ENCODE measurements around the gene ERICH2.
A peak's percentile ranks its signal among the peaks of the same experiment; 100 is the strongest.
"Not testable (repeated sequence)": the region's sequence is repeated elsewhere in the genome, so short reads cannot be mapped to it uniquely, and the experiment has no call there.

ERICH2 gene, protein sequence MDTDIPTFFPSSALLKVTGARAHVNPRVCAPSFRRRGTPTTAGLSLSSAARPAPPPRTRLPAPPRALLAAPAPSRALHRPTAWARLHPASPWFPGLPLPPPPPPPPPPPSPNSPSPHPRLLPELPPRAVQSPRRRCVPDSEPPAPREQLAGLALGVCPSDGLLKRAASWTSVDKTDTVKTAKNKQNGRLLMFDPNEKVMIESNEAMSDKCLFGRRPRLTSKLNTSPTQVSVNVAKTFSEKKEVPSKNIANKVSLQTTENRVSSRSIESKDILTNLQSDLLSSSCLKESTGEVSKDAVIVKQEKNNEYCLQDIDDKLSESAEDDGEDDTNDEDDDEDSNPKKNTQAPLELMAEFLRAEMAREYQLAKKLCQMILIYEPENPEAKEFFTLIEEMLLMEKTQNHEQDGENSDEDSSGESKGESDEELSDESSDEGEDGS

DNA sequence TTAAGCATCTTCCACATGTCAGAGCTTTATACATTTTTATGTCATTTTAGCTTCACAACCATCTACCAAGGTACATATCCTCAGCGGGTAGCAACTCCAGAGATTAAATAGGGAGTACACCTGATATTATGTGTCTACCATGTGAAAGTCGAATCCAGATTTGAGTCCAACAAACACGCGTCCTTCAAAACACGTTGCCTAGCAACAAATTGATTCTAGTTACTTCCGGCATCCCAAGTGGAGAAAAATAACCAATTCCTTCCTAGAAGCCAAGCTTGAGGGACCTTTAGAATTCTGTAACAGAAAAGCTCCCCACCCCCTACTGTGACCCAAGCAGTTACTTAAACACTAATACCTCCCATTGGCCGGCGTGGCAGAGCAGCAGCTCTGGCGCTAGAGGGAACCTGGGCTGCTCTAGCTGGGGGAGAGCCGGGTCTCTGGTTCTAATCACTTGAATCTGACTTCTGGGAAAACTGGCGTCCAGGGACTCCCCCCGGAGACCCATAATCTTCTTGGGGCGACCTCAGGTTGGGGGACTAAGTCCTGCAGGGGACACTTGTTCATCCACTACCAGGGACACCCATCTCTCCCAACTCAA is at the start of gene ERICH2:
Gene ERICH2 (plus strand): TSS at position 371 of the 598 bp plus-strand sequence. CDS start 304 bp downstream, outside the sequence.
- DNase-seq, result peak; percentile 42

DNA sequence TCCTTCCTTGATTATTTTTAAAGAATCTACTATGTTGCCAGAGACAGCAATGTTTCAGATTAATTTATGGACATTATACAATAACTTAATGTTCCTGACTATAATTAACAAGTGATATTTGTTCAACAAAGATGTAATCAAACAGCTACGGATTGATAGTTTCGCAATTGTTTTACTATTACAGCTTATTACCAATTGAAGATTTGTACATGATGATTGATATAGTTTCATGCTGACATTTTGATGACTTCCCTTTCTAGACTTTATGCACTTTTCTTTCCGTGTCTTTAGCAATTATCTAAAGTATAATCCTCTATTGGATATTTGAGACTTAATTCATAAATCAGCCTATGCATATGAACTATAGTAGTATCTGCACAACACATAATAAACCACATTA is 48.5 kb upstream of the ERICH2 start:
- no peak for DNase-seq

DNA sequence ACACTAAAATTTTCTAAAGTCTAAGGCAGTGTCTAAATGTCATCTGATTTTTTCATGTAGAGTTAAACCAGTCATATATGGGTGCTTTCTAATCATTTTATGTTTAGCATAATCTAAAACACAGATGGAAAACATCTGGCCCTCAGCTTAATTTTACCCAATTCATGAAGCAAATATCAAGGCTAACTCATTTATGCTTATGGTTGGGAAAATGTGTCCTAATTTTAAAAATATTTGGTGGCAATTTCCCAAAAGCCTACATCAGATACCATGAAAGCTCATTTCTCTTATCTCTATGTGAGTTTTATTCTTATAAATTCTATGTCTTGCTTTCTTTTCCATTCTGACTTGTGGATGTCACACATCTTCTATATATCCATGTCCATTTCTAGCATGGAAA is 47.9 kb upstream of the ERICH2 start:
- DNase-seq, result no peak

DNA sequence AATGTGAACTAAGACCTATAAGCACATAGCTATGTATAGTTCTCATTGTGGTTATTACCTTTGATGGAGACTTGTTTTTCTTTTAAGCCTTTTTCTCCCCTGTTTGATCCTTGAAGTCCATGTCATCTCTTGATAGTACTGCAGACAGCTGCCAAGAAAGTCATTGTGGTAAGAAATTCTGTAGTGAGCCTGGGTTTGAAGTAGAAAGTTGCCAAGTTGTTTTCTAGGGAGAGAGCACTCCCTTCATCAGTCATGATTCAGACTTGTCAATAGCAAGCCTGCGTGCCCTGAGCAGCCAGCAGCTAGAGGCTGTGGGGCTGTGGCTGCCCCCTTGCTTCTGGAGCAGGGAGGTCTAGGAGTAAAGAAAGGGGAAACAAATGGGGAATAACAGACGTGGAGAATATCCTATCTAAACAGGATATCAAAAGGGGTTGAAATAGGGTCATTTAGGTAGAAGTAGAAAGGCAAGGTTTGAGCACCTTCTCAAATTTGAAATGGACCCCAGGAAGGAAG is 46.7 kb upstream of the ERICH2 start:
- no peak for DNase-seq

DNA sequence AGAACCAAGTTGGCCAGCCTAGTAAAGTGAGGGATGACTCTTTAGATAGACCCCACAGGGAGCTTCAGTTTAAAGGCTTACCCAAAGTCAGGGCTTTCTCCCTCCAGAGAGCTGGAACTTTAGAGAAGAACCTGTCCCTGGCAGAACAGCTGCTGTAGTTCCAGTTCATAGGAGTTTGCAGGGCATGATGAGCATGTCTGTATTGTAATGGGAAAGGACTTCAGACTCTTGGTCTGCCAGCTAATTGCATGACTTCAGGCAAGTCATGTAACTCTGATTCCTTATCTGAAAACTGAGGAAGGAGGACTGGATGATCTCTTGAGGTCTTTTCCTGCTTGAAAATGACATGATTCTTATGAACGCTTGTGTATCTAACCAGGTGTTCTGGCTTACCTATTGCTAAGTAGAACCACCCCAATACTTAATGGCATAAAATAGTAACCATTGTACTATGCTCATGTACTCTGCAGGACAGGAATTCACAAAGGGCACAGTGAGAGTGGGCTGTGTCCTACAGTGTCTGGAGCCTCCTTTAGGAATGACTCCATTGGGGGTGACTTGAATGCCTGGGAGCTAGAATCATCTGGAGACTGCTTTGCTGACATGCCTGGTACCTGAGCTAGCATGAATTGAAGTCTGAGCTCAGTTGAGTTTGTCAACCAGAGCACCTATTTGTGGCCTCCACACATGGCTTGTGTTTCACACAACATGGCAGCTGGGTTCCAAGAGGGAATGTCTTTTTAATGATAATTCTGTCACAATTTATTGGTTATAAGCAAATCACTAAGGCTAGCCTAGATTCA is 36.2 kb upstream of the ERICH2 start:
- DNase-seq, result no peak

DNA sequence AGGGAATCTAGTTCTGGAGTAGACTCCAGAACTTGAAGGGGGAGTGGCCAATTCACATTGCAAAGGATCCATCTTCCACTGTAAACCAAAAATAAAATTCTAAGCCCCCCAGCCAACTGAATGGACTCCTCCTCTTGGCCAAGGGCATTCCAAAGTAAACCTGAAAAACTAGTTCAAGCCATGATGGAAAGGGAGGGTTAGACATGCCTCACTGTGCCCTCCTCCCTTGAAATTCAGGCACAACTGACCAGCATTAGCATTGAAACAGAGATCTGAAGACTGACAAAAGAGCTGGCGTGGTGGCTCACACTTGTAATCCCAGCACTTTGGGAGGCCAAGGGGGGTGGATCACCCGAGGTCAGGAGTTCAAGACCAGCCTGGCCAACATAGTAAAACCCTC is 35.6 kb upstream of the ERICH2 start:
- not testable (repeated sequence) for DNase-seq

DNA sequence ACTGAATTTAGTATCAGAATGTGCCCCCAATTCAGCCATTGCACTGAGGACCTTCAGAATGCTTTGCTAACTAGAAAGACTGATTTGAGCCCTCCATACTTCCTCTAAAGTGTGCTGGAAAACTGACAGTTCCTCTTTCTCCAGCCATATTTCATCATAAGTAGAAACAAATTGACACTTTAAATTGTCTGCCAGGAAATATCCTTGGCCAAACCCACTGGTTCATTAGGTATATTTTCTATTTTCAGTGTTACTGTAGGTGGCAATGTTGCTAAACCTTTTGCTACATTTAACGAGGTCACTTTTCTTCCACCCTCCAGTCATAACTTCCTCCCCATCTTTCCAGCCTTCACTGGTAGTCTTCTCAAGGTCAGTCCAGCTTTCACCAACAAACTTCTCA is 33.5 kb upstream of the ERICH2 start:
- DNase-seq, result no peak

DNA sequence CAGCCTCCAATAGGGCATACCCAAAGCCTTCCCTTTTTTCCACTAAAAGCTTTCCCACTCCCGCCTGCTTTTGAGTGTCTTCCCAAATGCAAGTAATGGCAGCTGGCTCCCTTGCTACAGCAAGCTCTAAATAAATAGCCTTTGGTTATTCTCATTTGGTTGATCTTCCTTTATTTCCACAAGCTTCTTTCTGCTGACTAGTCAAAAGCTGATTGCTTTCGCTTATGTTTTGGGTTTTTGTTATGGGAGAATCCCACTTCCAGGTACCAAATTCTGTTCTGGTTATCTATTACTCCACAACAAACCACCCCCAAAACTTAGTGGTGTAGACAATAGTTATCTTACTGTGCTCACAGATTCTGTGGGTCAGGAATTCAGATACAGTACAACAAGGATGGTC is 32.8 kb upstream of the ERICH2 start:
- DNase-seq, result no peak

DNA sequence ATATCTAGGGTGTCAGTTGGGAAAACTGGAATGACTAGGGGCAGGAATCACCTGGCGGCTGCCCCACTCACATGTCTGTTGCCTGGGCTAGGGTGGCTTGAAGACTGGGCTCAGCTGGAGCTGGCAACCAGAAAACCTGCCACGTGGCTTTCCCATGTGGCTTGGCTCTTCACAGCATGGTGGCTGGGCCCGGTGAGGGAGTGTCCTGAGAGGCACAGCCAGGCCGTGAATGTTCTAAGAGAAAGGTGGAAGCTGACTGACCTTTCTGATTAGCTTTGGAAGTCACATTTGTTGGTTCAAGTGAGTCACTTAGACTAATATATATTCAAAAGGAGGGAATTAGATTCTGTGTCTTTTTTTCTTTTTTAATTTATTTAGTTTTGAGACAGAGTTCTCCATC is 32.4 kb upstream of the ERICH2 start:
- DNase-seq, result no peak

DNA sequence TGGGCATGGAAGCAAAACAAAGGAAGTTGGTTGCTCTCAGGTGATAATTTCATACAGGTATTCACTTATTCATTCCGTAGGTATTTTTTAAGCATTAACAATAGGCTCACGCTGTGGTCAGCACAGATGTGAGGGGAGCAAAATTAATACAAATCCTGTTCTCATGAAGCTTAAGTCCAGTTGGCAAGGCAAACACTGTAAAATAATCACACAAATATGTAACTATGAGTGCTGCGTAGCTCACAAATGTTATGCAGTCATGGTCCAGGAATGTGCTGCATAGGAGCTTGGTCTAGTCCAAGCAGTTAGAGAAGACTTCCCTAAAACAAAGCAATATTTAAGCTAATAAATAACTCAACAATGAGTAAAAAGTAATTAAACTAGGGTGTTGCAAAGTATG is 31.1 kb upstream of the ERICH2 start:
- no peak for DNase-seq

DNA sequence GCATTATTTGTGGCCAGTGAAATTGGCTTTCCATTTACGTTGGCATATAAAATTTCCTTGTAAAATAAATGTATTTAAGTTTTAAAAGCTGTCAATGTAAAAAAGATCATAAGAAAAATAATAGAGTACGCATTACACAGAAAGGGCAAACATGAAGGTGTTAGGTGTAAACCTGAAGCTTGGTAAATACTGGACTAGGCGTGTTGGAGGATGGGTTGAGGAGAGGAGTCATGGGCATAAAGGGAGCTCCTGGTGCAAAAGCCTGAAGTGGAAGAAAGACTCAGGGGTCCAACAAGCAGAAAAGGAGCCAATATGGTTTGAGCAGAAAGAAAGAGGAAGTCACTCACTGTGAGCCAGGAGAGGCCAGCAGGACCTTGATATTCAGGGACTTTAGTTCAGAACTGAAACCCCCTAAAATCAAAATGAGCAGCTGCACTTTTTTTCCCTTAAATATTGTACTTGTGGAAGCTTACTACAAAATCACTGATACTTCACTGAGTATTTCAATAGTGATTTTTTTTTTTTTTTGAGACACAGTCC is 30.6 kb upstream of the ERICH2 start:
- no peak for DNase-seq

DNA sequence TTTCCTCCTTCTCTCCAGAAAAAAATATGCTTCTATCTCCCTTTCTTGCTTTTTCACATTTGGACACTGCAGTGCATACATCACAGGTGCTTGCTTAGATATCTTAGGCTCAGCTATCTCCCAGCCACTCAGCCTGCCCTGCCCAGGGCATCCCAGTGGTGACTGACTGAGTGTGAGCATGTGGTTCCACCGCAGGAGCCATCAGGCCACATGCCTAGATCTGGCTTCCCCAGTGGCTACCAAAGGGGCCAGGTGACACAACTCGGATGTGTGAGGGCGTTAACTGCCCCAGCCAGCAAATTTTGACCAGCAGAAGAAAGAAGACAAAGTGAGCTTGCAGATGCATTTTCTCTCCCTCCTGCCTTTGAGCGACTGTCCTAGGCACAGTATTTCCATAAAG is 29.5 kb upstream of the ERICH2 start:
- DNase-seq, result no peak

DNA sequence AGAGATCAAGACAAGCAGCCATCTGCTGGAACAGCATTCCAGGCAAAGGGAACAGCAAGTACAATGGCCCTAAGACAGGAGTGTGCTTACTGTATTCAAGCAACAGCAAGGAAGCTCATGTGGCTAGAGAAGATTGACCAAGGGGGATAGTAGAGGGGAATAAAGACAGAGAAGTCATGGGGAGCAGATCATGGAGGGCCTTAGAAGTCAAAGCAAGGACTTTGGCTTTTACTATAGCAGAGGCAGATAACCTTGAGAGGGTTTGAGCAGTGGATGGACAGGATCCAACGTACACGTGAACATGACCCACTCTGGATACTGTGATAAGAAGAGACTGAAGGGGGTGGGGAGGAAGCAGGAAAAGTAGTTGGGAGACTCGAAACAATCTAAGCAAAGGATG is 28.2 kb upstream of the ERICH2 start:
- no peak for DNase-seq

DNA sequence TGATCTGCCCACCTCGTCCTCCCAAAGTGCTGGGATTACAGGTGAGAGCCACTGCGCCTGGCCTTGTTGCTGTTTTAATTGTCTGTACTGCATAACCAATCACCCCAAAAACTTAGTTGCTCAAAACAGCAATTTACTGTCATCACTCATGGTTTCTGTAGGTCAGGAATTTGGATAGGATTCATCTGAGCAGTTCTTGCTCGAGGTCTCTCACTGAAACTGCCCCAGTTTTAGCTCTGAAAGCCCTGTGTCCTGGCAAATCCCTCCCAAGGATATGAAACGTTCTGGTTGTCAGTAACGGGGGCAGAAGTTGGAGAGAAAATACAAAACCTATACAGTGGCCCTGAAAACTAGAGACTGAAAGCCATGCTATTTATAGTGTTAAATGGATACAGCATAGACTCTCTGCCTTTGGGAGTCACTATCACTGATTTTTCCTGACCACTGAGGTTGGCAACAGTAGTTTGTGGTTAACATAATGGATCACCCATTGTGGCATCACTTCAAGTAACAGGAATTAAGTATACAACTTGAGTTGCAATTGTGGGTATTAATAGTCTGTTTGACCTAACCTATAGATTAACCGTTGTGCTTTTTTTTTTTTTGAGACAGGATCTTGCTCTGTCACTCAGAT is 27.2 kb upstream of the ERICH2 start:
- no peak for DNase-seq

DNA sequence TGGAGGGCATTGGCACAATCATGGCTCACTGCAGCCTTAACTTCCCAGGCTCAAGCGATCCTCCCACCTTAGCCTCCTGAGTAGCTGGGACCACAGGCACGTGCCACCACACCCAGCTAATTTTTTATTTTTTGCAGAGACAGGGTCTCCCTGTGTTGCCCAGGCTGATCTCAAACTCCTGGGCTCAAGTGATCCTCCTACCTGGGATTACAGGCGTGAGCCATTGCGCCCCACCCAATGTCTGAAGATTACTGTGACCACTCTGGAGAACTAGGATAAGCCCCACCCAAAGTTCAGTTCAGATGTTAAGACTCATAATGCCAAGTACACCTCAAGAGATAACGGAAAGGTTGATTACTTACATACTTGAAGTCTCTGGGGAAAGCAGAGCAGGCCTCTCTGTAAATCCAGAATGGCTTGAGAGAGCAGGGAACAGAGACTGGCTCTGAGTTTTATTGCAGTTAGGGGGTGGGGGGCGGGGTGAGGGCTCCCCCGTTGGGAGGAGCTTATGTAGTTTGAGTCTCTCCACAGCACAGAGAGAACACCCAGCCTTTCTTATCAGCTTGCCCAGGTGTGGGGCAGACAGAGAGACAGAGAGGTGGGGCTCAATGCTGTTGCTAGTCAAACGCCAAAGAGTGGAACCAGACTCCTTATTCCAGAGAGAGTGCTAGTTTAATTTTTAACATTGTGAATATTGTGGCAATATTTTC is 26.5 kb upstream of the ERICH2 start:
- DNase-seq, result no peak

DNA sequence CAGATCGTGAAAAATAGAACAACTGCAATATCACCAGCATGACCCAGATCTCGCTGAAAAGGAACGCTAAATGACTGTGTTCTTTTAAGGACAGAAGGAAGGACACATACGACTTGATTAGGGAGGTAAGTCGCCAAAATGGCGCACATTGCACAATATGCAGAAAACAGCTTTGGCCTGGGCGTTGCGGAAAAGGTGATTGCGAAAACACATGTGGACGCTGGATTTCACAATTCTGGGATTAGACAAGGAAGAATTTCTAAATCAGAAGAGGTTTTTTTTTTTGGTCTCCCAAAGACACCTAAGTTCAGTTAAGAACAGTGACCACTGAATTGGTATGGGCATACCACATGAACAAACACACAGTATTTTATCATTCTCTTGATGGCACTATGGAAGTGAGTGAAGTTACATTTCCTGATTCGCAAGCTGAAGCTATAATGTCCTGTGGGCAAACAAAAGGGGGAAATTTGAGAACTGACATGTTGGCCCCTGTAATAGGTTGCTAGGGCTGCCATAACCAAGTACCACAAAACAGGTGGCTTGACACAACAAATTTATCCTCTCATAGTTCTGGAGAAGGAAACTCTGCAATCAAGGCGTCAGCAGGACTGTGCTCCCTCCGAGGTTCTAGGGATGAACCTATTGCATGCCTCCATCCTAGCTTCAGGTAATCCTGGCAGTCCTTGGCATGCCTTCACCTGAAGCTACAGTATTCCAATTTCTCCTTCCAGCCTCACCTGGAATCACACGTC is 25.8 kb upstream of the ERICH2 start:
- no peak for DNase-seq

DNA sequence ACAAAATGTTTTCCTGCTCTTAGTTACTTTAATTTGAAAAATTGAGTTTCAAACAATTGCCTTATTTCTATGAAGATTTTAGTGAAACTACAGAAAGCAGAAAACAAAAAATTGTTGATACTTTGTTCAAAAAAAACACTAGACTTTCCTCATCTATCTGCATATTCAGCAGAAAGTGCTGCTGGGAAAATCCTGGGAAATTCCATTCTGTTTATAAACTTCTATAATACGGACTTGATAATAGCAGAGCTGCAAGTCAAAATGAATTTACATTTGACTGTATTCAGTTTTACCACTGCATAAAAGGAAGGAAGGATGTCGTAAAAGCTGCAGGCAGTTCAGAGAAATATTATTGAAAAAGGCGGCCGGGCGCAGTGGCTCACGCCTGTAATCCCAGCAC is 24.9 kb upstream of the ERICH2 start:
- DNase-seq, result no peak

DNA sequence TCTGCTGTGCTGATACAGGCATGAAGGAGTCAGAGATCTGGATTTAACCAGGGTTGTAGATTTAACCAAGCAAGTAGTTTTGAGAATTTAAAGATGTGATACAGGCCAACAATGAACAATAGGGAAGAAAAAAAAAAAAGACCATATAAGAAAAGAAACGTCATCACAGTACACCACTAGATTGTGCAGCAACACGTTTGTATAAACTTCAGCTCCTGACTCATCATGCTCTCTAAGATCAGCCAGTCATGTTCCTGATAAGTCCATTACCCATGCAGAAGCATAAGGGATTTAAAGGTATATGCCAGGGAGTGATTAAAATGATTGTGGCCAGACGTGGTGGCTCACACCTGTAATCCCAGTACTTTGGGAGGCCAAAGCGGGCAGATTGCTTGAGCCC is 22.3 kb upstream of the ERICH2 start:
- no peak for DNase-seq

DNA sequence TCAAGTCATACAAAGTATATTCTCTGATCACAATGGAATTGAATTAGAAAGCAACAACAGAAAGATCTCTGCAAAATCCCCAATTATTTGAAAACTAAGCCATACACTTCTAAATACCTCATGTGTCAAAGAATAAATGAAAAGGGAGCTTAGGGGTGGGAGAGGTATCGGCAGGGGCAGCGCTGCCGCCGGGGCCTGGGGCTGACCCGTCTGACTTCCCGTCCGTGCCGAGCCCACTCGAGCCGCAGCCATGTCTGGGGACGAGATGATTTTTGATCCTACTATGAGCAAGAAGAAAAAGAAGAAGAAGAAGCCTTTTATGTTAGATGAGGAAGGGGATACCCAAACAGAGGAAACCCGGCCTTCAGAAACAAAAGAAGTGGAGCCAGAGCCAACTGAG is 18.6 kb upstream of the ERICH2 start:
- not testable (repeated sequence) for DNase-seq

DNA sequence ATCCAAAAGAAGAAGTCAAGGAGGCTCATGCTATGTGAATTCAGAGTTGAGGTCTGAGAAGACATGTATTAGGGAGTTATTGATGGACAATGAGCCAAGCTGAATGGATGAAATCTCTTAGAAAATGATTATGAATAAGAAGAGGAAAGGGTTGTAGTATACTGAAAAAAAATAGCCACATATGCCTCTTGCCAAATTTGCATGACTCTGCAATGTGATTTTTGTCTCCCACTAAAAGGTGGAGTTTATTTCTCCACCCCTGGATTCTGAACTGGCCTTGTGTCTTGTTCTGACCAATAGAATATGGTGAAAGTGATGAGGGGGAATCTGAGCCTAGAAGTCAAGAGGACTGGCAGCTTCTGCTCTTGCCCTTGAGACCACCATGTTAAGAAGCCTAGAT is 8.6 kb upstream of the ERICH2 start:
- no peak for DNase-seq

DNA sequence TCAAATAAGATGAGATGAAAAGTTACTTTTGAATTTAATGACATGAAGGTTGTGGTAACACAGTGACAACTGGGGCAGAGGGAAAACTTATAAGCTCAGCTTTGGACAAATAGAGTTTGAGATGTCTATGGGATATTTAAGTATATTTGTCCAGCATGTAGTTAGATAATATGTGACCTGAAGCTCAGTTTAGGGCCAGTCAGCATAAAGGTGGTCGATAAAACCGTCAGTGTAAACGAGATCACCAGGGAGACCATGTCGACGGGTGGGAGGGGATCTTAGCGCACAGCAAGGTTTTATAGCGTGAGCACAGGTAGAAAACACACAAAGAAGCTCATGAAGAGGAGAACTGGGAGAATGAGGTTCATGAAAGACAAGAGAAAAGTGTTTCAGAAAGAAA is 7.4 kb upstream of the ERICH2 start:
- DNase-seq, result no peak

All from CD4-positive, alpha-beta T cell treated with Interleukin-10 for 1 hour (primary cell).